ENCODE measurements around the gene WNK2. TPM values are rescaled to one million over a fixed set of nuclear protein-coding genes. Genes with fewer than 3 reads are reported as not detected.
A peak's percentile ranks its signal among the peaks of the same experiment; 100 is the strongest.
"Not testable (repeated sequence)": the region's sequence is repeated elsewhere in the genome, so short reads cannot be mapped to it uniquely, and the experiment has no call there.

WNK2 gene
- polyA plus RNA-seq (ENCODE audit: insufficient read length) = 17.2 TPM

DNA sequence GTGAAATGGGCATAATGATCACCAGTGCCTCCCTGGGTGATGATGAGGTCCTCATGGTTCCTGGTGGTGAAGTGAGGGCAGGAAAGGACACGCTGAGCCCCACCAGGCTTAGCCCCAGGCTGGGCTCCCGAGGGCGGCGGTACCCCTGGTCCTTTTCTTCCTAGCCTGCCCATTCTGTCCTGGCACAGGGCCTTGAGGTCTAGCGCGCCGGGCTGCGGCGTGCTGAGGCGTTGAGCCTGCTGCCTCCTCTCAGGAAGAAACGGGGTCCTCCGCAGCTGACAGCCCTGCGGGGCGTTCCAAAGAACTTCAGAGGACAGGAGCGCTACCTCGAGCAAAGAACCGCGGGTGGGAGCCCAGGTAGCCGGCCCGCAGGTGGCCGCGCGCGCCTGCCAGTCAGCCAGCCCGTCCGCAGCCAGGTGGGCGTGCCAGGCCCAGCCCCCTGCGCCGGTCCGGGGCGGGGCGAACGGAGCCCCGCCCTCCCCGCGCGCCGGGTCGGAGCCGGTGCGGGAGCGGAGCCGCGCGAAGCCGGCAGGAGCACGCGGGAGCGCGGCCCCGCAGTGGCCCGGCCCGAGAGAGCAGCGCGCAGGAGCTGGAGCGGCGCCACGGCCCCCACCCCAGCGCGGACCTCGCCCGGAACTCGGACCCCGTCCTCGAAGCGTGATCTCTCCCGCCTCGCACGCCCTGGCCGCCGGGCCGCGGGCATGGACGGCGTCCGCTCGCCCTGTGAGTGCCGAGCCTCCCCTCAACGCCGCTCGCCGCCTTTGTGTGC, at the start of gene WNK2:
TSS of gene WNK2 (plus strand) at position 477 of the 769 bp plus-strand sequence. CDS start 791 bp downstream, outside the sequence.
- no peak for DNase-seq

DNA sequence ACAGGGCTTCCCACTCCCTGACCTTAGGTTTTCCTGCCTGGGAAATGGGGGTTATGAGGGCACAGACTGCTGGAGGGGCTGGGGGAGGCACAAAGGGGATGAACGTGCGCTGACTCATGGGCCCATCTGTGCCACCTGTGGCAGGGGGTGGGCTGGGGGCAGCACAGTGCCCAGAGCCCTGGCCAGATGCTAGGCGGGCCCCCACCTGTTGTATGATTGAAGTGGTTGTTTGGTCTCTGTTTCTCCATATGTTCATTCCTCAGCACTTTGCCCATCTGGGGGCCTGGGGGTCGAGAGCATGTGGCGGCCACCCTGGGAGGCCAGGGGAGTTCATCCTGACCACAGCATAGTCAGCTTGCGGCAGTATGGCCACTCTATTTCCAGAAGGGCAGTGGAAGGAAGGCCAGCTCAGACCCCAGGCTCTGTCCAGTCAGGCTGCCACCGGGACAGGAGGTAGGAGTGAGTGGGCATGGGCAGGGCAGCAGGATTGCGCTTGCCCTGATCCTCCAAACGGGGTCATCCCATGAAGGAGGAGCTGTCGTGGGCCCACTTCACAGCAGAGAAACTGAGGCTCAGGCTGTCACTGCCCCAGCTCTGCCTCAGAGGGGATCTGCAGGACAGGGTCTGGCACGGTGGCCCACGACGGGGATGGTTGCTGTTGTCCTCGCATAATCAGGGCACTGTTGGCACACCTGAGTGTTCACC, 49.0 kb upstream of the WNK2 start:
- DNase-seq = no peak

DNA sequence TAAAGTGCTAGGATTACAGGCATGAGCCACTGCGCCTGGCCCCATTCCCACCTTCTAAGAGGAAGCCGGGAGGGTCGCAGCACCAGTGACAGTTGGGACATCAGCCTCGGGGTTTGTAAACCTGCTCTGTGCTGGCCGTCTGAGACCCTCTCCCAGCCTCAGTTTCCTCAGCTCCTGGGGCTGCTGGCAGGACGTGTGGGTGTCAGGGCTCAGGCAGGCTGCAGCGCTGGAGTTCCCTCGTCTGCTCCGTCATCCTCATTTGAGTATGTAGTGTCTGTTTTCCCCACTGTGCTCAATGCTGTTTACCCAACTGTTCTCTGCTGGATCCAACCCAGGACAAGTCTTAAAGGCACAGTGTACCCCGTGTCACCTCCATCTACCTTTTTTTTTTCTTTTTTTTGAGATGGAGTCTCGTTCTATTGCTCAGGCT, 47.9 kb upstream of the WNK2 start:
- no peak for DNase-seq

DNA sequence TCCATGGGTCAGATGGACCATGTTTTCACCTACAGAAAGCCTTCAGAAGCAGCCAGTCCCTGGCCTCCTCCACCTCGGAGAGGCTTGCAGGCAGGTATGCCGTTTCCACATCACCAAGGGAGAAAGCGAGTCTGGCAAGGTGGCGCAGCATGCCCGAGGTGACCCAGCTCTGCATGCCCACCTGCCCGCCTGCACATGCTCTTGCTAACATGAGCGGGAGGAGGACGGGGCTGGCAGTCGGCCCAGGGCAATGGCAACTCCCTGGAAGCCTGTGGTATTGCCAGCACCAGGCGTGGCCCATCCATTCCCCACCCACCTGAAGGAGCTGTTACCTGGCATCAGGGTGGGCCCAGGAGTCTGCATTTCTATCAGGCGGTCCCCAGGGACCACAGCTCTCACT, 46.6 kb upstream of the WNK2 start:
- DNase-seq = no peak

DNA sequence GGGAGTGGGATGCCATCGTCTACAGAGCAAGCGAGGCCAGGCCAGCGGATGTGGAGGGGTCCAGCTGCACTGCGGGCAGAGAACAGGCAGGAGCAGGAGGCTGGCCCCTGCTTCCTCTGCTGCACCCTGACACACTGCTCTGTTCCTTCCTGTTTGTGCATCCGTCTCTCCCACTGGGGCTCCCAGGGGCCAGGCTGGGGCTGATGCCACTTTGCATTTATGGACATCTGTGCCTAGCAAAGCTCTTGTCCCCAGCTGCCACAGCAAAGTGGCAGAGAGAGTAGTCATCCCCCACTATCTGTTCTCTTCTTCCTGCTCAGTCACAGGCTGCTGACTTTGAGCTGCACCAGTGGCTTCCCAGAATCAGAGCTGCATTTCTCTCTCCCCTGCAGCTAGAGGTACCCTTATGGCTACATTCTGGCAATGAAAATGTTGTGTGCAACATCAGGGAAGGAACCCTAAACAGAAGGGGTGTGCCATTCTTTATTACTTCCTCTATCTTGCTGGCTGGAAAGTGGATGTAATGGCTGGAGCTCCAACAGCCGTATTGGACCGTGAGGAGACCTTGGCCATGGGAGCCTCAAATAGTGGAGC, 45.7 kb upstream of the WNK2 start:
- DNase-seq = no peak

DNA sequence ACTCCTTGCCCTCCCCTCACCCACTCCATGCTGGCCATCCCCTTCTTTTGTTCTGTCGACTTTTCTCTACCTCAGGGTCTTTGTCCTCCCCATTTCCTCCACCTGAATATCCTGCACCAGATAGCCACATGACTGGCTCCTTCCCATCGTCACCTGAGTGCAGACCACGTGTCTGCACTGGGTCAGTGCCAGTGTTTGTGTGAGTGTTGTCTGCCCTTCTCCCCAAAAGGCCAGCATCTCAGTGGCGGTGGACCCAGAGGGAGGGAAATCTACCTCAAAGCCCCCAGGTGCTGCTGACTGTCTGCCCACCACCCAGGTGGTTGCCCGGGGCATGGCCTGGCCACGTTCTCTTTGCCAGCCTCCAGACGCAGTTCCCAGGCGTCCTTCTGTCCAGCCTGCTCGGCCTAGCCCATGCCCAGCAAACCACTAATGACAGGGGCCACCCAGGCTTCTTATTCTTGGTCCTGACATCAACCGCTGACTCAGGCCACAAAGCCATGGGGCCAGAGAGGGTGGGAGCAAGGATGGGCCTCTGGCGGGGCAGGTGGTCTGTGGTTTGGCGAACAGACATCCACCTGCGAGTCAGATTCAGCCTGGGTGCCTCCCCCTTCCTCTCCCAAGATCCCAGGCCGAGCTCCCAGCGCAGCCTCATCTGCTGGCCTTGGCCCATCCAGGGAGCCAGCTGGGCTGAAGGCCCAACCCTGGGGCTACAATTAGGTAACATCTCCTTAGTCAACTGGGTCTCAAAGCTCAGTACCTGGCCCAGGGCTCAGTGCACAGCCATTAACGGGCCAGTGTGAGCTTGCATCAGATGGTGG, 44.4 kb upstream of the WNK2 start:
- DNase-seq = no peak

DNA sequence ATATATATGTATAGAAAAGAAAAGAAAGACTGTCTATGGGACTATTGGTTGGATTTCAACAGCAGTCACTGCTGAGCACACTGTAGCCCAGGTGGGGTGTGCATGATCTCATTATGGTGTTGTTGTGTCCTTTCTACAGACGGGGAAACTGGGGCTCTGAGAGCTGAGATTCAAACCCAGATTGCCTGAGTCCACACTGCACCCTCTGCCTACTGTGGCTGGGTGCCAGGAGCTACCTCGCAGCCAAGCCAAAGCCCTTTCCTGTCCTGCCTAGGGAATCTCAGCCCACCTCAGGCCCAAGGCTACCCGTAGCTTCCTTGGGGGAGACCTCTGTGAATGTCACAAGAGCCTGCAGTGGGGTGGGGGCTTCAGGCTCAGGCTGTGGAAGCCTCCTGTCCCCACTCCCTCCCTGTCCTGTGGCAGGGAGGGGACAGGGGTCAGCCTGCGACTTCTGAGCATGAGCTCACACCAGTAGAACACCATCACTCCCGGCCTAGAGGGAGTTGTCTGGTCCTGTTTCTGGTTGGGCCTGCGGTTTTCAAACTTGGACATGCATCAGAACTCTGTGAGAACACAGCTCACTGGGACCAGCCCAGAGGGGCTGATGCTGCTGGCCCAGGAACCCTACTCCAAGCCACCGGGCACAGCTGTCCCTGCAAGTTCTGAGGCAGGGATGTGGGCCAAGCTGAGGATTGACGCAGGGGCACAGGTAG, 42.0 kb upstream of the WNK2 start:
- no peak for DNase-seq

DNA sequence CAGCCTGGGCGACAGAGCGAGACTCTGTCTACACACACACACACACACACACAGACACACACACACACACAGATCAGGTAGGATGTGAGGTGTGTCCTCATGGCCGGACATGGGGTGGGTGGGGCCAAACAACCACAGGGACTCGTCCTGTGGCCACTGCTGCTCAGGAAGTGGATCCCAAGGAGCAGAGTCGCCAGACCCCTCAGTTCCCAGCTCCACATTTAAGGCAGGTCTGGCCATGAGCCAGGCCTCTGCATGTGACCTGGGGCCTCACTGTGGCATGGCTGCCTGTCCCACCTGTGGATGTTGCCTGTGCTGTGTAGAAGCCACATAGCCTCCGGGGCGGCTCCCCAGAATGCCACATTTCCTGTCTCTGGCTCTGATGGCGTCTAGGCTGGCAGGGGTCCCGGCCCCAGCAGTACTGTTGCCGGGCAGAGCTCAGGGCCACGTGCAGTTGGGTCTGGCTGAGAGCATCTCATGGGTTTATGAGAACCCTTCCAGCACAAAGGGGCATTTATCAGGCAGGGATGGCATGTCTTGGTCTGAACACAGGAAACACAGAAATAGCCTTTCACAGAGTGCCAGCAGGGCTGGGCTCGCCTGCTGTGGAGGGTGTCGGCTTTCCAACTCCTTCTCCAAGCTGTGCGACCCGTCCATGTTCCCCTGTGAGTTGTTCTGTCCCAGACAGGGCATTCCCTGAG, 40.0 kb upstream of the WNK2 start:
- no peak for DNase-seq

DNA sequence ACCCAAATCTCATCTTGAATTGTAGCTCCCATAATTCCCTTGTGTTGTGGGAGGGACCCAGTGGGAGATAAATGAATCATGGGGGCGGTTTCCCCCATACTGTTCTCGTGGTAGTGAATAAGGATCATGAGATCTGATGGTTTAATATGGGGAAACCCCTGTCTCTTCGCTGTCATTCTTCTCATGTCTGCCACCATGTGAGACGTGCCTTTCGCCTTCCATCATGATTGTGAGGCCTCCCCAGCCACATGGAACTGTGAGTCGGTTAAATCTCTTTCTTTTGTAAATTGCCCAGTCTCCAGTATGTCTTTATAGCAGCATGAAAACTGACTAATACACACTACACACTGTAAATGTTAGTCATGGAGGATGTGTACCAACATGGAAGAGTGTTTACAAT, 37.2 kb upstream of the WNK2 start:
- DNase-seq = not testable (repeated sequence)

DNA sequence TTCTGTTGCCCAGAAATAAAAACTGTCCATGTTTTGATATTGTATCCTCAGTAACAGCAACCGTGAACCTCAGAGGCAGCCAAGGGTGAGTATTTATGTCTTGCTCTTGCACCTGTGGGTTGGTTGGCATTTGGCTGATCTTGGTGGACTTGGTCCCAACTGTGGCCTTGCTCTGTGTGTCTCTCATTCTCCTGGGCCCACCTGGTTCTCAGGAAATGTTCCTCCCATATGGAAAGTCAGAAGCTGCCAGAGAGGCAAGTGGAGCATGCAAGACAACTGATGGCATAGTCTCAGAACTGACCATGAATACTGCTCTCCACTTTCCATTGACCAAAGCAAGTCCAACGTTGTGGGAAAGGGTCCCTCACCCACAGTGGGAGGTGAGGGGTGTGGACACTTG, 36.3 kb upstream of the WNK2 start:
- no peak for DNase-seq

DNA sequence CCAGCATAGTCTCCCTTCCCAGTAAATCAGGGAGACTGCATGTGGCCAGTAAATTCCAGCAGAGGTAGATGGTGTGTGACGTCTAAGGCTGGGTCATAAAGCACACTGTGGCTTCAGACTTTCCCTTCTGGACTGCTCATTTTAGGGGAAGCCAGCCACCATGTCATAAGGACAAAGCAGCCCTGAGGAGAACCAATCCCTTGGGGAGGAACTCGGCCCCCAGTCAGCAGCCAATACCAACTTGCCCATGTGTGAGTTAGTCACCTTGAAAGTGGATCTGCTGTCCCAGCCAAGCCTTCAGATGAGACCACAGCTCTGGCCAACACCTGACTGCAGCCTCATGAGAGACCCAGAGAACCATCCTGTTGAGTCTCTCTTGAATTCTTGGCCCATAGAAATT, 35.2 kb upstream of the WNK2 start:
- no peak for DNase-seq

DNA sequence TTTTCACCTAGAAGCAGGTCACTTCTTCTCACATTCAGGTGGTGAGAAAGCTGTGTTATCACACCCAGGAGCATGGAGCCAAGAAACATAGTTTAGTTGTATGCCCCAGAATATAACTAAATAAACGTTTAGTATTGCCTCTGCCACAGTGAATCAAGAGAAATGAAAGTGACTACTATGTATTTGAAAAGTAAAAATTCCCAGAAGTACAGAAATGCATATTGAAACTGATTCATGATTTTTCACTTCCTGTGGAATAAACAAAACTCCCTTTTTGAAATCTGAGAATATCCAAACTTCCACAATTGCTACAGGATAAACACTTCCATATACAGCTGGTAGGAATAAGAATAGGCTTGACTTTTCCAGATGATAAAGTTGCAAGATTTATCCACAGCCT, 34.6 kb upstream of the WNK2 start:
- DNase-seq = no peak

DNA sequence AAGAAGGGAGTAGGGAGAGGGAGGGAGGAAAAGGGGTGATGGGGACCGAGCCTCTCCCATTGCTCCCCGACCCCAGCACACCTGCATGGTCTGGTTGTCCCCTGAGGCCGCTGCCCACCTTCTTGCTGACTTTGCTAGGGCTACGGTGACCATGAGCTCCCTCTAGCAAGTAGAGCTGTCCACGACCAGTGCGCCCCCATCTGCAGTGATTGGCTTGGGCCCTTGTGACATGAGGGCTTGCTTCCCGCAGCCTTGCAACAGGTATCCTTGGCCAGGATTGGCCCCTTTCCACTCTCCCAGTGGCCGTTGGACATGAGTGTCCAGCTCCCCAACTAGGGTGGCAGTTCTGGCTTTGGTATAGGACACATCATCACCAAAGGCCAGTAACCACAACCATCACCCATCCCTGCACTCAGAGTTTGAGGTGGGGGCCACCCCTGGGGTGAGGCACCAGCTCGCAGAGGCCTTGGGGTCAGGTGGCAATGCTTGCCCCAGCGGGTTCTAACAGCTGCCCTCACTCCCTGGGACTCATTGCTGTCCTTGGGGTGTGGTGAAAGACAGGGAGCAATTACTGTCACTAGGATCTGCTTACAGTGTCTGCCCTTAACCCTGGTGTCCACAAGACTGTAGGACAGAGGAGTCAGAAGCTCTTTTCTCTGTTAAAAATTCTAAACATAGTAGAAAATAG, 32.7 kb upstream of the WNK2 start:
- no peak for DNase-seq

DNA sequence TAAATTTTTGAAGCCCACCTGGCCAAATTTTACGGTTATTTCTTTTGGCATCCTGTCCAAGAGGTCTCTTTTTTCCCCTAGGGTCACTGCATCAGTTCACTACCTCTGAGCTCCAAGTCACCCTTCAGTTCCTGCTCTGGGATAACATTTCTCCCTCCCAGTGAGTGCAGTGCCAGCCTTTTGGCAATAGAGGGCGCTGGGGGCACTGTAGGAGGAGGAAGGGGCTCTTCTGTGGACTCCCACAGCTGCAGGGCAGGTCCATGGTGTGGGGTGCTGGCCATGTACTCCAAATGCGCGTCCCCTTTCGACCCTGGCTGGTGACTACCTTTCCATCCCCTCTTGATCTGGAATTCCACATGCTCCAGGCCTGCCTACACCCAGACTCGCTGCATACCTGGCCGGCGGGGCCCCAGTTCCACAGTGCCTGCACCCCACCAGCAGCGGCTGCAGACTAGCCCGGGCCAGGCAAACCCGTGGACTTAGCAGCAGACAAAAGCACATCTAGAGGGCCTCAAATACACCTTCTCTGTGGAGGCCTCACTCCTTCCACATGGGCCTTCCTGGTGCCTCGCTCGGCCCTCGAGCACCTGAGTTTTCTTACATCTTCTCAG, 29.5 kb upstream of the WNK2 start:
- no peak for DNase-seq

DNA sequence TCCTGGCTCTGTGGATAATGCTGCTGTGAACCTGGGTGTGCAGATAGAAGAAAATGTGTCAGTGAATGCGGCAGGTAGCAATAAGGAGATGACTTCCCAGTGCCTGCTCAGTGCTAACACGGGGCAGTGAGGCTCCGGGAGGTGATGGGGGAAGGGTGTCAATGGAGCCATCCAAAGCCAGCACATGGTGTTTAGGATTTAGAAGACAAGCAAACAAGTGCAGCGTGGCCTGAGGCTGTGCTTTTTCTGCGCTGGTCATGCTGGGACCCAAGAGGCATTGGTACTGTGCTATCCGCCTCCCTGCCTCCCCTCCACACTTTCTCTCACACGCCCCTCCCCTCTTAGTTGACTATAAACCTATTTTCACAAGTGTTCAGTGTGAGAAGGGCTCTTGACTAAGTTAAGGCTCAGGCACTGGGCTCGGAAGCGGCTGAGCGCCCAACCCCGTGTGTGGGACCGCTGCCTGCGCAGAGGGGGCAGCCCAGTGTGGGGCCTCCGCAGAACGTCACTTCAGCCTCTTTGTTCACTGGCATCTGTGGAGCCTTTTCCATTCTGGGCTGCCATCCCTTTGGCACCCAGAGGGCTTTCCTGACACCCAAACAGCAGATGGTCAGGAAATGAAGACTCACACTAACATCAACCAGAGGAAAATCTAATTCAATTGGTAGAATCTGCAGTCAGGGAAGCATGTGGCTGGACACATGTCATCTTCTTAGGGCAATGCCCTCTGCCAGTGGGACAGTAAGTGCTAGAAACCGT, 28.0 kb upstream of the WNK2 start:
- DNase-seq = no peak

DNA sequence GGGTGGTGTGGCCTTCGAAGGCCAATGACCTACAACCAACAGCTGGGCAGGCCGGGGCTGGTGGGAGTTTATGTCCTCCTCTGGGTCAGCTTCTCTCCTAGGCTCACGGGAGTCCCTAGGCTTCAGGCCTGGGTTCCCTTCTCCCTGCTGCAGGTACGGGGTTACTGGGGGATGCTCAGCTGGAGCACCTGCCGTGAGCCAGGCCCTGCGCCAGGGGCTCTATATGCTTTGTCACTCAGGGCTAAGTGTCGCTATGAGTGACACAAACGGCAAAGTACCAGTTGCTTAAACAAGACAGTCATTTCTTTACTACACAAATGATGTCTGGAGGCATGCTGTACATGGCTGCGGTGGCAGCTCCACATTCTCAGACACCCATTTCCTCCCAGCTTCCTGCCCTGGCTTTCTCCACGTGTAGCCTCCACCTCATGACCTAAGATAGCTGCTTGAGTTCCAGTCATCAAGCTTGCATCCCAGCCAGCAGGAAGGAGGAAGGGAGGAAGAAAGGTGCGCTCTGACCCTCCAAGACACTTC, 27.4 kb upstream of the WNK2 start:
- DNase-seq = no peak

DNA sequence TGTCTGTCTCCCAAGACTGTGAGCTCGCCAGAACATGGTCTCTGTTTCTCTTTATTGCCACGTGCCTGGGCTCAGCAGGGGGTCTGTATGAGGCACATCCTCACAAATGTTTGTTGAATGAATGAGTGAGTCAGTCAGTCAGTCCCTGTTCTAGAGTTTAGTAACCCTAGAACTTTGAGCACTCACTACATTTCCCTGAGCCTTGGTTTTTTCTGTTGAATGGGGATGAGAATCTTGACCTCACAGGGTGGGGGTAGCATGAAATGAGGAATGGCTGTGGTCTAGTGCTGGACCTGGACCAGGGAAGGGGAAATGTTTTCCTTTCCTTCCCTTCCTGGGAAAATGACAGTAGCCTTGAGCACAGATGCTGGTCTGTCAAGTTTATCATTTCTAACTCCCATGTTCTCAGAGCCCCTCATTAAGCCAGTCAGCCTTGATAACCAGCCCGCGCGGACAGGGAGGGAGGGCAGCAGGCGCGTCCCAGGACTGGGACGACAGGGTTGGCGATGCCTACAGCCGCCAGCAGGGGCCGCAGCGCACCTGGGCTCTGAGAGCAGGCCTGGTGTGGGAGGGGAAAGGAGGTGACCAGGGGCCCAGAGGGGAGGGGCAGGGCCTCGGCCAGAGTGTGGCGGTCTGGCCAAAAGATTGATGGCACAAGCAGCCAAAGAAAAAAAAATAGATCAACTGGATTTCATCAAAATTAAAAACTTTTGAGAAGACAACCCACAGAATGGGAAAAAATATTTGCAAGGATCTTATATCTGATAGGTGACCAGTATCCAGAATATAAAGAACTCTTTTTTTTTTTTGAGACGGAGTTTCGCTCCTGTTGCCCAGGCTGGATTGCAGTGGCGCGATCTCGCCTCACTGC, 24.1 kb upstream of the WNK2 start:
- peak; percentile 88 for DNase-seq

Data from hindlimb muscle (tissue), 1 donor.